AG09319 (cell line): ENCODE results near the gene KIF25.
"Not testable (repeated sequence)": the region's sequence is repeated elsewhere in the genome, so short reads cannot be mapped to it uniquely, and the experiment has no call there.

Experiments used
- DNase-seq: peaks from one replicate; pipeline ENCODE4 v3.0.0-alpha.2; 2010; ENCODE audit warnings: low read depth; ENCODE audit errors: extremely low read depth
- CTCF ChIP-seq: IDR thresholded peaks from 2 replicates; pipeline ENCODE4 v1.5.1; 2011; ENCODE audit warnings: low read depth, mild to moderate bottlenecking, inconsistent platforms, low read length, moderate library complexity

Gene KIF25

GRCh38 chr6:167974640-167975344 lies 22.7 kb upstream of the KIF25 start:
- TF ChIP-seq CTCF: no peak
- no peak for DNase-seq

GRCh38 chr6:167975458-167975857 lies 22.0 kb upstream of the KIF25 start:
- no peak for TF ChIP-seq CTCF

GRCh38 chr6:167976116-167976657 lies 21.3 kb upstream of the KIF25 start:
- not testable (repeated sequence) for DNase-seq

More at GRCh38 chr6:167975458-167975857, 22.0 kb upstream of the KIF25 start:
- no peak for DNase-seq

- no peak for TF ChIP-seq CTCF
- no peak for DNase-seq
These were observed 20.8 kb upstream of the KIF25 start for GRCh38 chr6:167976708-167977107.

- no peak for TF ChIP-seq CTCF
- DNase-seq: no peak
These were observed 19.6 kb upstream of the KIF25 start for GRCh38 chr6:167977717-167978467.

- TF ChIP-seq CTCF: no peak
- DNase-seq: no peak
These were observed 18.9 kb upstream of the KIF25 start for GRCh38 chr6:167978607-167979006.

GRCh38 chr6:167979436-167980139 lies 17.9 kb upstream of the KIF25 start:
- DNase-seq: no peak
- no peak for TF ChIP-seq CTCF
